Activated T-cell treated with anti-CD3 and anti-CD28 coated beads, Interleukin-2, amount 50 U/mL, for 24 hours (primary cell): ENCODE data around the gene MS4A18.
"Not testable (repeated sequence)": the region's sequence is repeated elsewhere in the genome, so short reads cannot be mapped to it uniquely, and the experiment has no call there.

Source experiments
- DNase-seq: peaks from one replicate; pipeline ENCODE4 v3.0.0-alpha.2; 2020
- H3K27ac Mint-ChIP-seq: 2 replicates; pipeline ENCODE4 v1.8.0; 2020; ENCODE audit warnings: mild to moderate bottlenecking, mixed read lengths
- H3K27me3 Mint-ChIP-seq: 2 replicates; pipeline ENCODE4 v1.8.0; 2020; ENCODE audit warnings: mixed read lengths
- H3K36me3 Mint-ChIP-seq: 2 replicates; pipeline ENCODE4 v1.8.0; 2020; ENCODE audit warnings: low read depth, mixed read lengths
- H3K4me1 Mint-ChIP-seq: 2 replicates; pipeline ENCODE4 v1.8.0; 2020; ENCODE audit warnings: low read depth, mixed read lengths
- H3K4me3 Mint-ChIP-seq: 2 replicates; pipeline ENCODE4 v1.8.0; 2020; ENCODE audit warnings: mild to moderate bottlenecking, moderate library complexity, mixed read lengths
- H3K9me3 Mint-ChIP-seq: 2 replicates; pipeline ENCODE4 v1.8.0; 2020; ENCODE audit warnings: mixed read lengths

The MS4A18 gene

GRCh38 chr11:60713423-60713822 is 11.1 kb upstream of the MS4A18 start:
- H3K4me1 Mint-ChIP-seq, H3K4me3 Mint-ChIP-seq, H3K27ac Mint-ChIP-seq, DNase-seq, H3K9me3 Mint-ChIP-seq, H3K36me3 Mint-ChIP-seq: not testable (repeated sequence)
- H3K27me3 Mint-ChIP-seq, result peaks cover 20% of the 10 kb centered on the region

- no peak for DNase-seq
Measured at GRCh38 chr11:60717956-60718355, 6.6 kb upstream of the MS4A18 start.

GRCh38 chr11:60718524-60719316 is 5.8 kb upstream of the MS4A18 start:
- Mint-ChIP-seq H3K4me3 (no peak overlapping the region), H3K36me3 (no peaks in the 10 kb centered on the region), H3K27ac (no peak overlapping the region), H3K9me3 (no peaks in the 10 kb centered on the region), H3K4me1 (no peaks in the 10 kb centered on the region), H3K27me3 (peaks cover 34% of the 10 kb centered on the region)
- no peak for DNase-seq

More at GRCh38 chr11:60717956-60718355, 6.6 kb upstream of the MS4A18 start:
- Mint-ChIP-seq H3K4me1 (no peaks in the 10 kb centered on the region), H3K27ac (no peak overlapping the region), H3K36me3 (no peaks in the 10 kb centered on the region), H3K9me3 (no peaks in the 10 kb centered on the region), H3K27me3 (peaks cover 33% of the 10 kb centered on the region), H3K4me3 (no peak overlapping the region)

GRCh38 chr11:60719391-60719790 is 5.1 kb upstream of the MS4A18 start:
- H3K36me3 Mint-ChIP-seq, result no peaks in the 10 kb centered on the region
- no peak for DNase-seq
- H3K4me3 Mint-ChIP-seq, result no peak overlapping the region
- H3K27ac Mint-ChIP-seq, result no peak overlapping the region
- H3K4me1 Mint-ChIP-seq, result no peaks in the 10 kb centered on the region
- peaks cover 32% of the 10 kb centered on the region for H3K27me3 Mint-ChIP-seq
- H3K9me3 Mint-ChIP-seq, result no peaks in the 10 kb centered on the region

GRCh38 chr11:60720460-60720859 is 4.1 kb upstream of the MS4A18 start:
- H3K4me1 Mint-ChIP-seq, result no peaks in the 10 kb centered on the region
- no peak overlapping the region for H3K27ac Mint-ChIP-seq
- no peaks in the 10 kb centered on the region for H3K9me3 Mint-ChIP-seq
- no peak overlapping the region for H3K4me3 Mint-ChIP-seq
- no peaks in the 10 kb centered on the region for H3K36me3 Mint-ChIP-seq
- DNase-seq, result no peak
- H3K27me3 Mint-ChIP-seq, result peaks cover 29% of the 10 kb centered on the region

GRCh38 chr11:60725592-60725991 is 1.1 kb downstream of the MS4A18 start:
- no peak overlapping the region for H3K27ac Mint-ChIP-seq
- H3K36me3 Mint-ChIP-seq, result no peaks in the 10 kb centered on the region
- H3K4me3 Mint-ChIP-seq, result no peak overlapping the region
- H3K27me3 Mint-ChIP-seq, result peaks cover 29% of the 10 kb centered on the region
- H3K9me3 Mint-ChIP-seq, result no peaks in the 10 kb centered on the region
- no peaks in the 10 kb centered on the region for H3K4me1 Mint-ChIP-seq
- no peak for DNase-seq

GRCh38 chr11:60731586-60731985 is 7.1 kb downstream of the MS4A18 start:
- peaks cover 28% of the 10 kb centered on the region for H3K27me3 Mint-ChIP-seq
- H3K36me3 Mint-ChIP-seq, result no peaks in the 10 kb centered on the region
- H3K4me1 Mint-ChIP-seq, result no peaks in the 10 kb centered on the region
- H3K9me3 Mint-ChIP-seq, result no peaks in the 10 kb centered on the region
- no peak for DNase-seq
- H3K27ac Mint-ChIP-seq, result no peak overlapping the region
- no peak overlapping the region for H3K4me3 Mint-ChIP-seq

- H3K27me3 Mint-ChIP-seq, result peaks cover 15% of the 10 kb centered on the region
Measured at GRCh38 chr11:60734279-60734678, 9.8 kb downstream of the MS4A18 start.

GRCh38 chr11:60739114-60739513 is 14.6 kb downstream of the MS4A18 start:
- DNase-seq, result no peak
- Mint-ChIP-seq H3K4me3 (no peak overlapping the region), H3K27ac (no peak overlapping the region), H3K27me3 (peaks cover 5% of the 10 kb centered on the region), H3K36me3 (no peaks in the 10 kb centered on the region), H3K4me1 (no peaks in the 10 kb centered on the region), H3K9me3 (no peaks in the 10 kb centered on the region)

More at GRCh38 chr11:60734279-60734678, 9.8 kb downstream of the MS4A18 start:
- no peak overlapping the region for H3K27ac Mint-ChIP-seq
- no peaks in the 10 kb centered on the region for H3K4me1 Mint-ChIP-seq
- no peak overlapping the region for H3K4me3 Mint-ChIP-seq
- H3K9me3 Mint-ChIP-seq, result no peaks in the 10 kb centered on the region
- H3K36me3 Mint-ChIP-seq, result no peaks in the 10 kb centered on the region
- no peak for DNase-seq

GRCh38 chr11:60740573-60740972 is 16.1 kb downstream of the MS4A18 start:
- Mint-ChIP-seq H3K9me3 (no peaks in the 10 kb centered on the region), H3K4me3 (no peak overlapping the region), H3K27ac (no peak overlapping the region), H3K27me3 (peaks cover 9% of the 10 kb centered on the region), H3K4me1 (no peaks in the 10 kb centered on the region), H3K36me3 (no peaks in the 10 kb centered on the region)
- DNase-seq, result no peak

GRCh38 chr11:60741421-60741820 is 16.9 kb downstream of the MS4A18 start:
- Mint-ChIP-seq H3K27me3 (peaks cover 7% of the 10 kb centered on the region), H3K36me3 (no peaks in the 10 kb centered on the region), H3K27ac (no peak overlapping the region), H3K4me3 (no peak overlapping the region), H3K4me1 (no peaks in the 10 kb centered on the region), H3K9me3 (no peaks in the 10 kb centered on the region)
- no peak for DNase-seq

- peaks cover 10% of the 10 kb centered on the region for H3K27me3 Mint-ChIP-seq
- no peaks in the 10 kb centered on the region for H3K36me3 Mint-ChIP-seq
- H3K9me3 Mint-ChIP-seq, result no peaks in the 10 kb centered on the region
- H3K4me3 Mint-ChIP-seq, result no peak overlapping the region
- DNase-seq, result no peak
- H3K4me1 Mint-ChIP-seq, result no peaks in the 10 kb centered on the region
- H3K27ac Mint-ChIP-seq, result no peak overlapping the region
Measured at GRCh38 chr11:60743058-60743457, 18.5 kb downstream of the MS4A18 start.

- no peak overlapping the region for H3K27ac Mint-ChIP-seq
- no peak overlapping the region for H3K4me3 Mint-ChIP-seq
- no peaks in the 10 kb centered on the region for H3K36me3 Mint-ChIP-seq
- H3K27me3 Mint-ChIP-seq, result peaks cover 10% of the 10 kb centered on the region
- H3K9me3 Mint-ChIP-seq, result no peaks in the 10 kb centered on the region
- DNase-seq, result no peak
- no peaks in the 10 kb centered on the region for H3K4me1 Mint-ChIP-seq
Measured at GRCh38 chr11:60744114-60744513, 19.6 kb downstream of the MS4A18 start.

GRCh38 chr11:60747359-60747873 is 22.9 kb downstream of the MS4A18 start:
- H3K27me3 Mint-ChIP-seq, result peaks cover 30% of the 10 kb centered on the region
- no peak overlapping the region for H3K27ac Mint-ChIP-seq
- no peaks in the 10 kb centered on the region for H3K4me1 Mint-ChIP-seq
- no peaks in the 10 kb centered on the region for H3K36me3 Mint-ChIP-seq
- no peak overlapping the region for H3K4me3 Mint-ChIP-seq
- no peaks in the 10 kb centered on the region for H3K9me3 Mint-ChIP-seq
- no peak for DNase-seq

GRCh38 chr11:60748225-60748624 is 23.7 kb downstream of the MS4A18 start:
- no peak overlapping the region for H3K4me3 Mint-ChIP-seq
- no peaks in the 10 kb centered on the region for H3K9me3 Mint-ChIP-seq
- H3K27me3 Mint-ChIP-seq, result peaks cover 37% of the 10 kb centered on the region
- no peak for DNase-seq
- no peaks in the 10 kb centered on the region for H3K36me3 Mint-ChIP-seq
- no peaks in the 10 kb centered on the region for H3K4me1 Mint-ChIP-seq
- H3K27ac Mint-ChIP-seq, result no peak overlapping the region
